Cerebellar cortex (tissue), 1 donor: ENCODE measurements around the gene FCN3.
"Not testable (repeated sequence)": the region's sequence is repeated elsewhere in the genome, so short reads cannot be mapped to it uniquely, and the experiment has no call there.

ENCODE experiments used
- DNase-seq: peaks from one replicate; pipeline ENCODE4 v3.0.0-alpha.2; 2015; ENCODE audit warnings: low spot score

The FCN3 gene

GRCh38 chr1:27399251-27400025 is 24.8 kb upstream of the FCN3 start:
- no peak for DNase-seq

GRCh38 chr1:27398405-27399149 is 24.0 kb upstream of the FCN3 start:
- no peak for DNase-seq

- no peak for DNase-seq
Observed at GRCh38 chr1:27397749-27398148, 23.1 kb upstream of the FCN3 start.

GRCh38 chr1:27397110-27397509 is 22.5 kb upstream of the FCN3 start:
- DNase-seq, result no peak

GRCh38 chr1:27395441-27396195 is 21.0 kb upstream of the FCN3 start:
- DNase-seq, result peak; percentile 89

GRCh38 chr1:27394925-27395324 is 20.3 kb upstream of the FCN3 start:
- DNase-seq, result no peak

- peak; percentile 53 for DNase-seq
Observed at GRCh38 chr1:27394282-27394658, 19.6 kb upstream of the FCN3 start.

GRCh38 chr1:27393641-27394281 is 19.1 kb upstream of the FCN3 start:
- DNase-seq, result no peak

- peak; percentile 27 for DNase-seq
Observed at GRCh38 chr1:27392778-27393635, 18.4 kb upstream of the FCN3 start.

GRCh38 chr1:27392096-27392777 is 17.6 kb upstream of the FCN3 start, which contains the start of gene GPR3:
TSS of gene GPR3 (plus strand) at chr1:27392622. CDS start at chr1:27393799, 1,177 bp downstream.
- DNase-seq, result peak; percentile 89

- peak; percentile 82 for DNase-seq
Observed at GRCh38 chr1:27391511-27392095, 17.0 kb upstream of the FCN3 start.

GRCh38 chr1:27388337-27389005 is 13.8 kb upstream of the FCN3 start:
- peak; percentile 90 for DNase-seq

GRCh38 chr1:27384797-27385196 is 10.2 kb upstream of the FCN3 start:
- not testable (repeated sequence) for DNase-seq

GRCh38 chr1:27383661-27384060 is 9.0 kb upstream of the FCN3 start:
- DNase-seq, result no peak

GRCh38 chr1:27383039-27383605 is 8.5 kb upstream of the FCN3 start, which contains the start of gene CD164L2:
TSS of gene CD164L2 (minus strand) at chr1:27383333. CDS start at chr1:27383239, 94 bp downstream.
- DNase-seq, result no peak

GRCh38 chr1:27381969-27382762 is 7.5 kb upstream of the FCN3 start:
- DNase-seq, result no peak

GRCh38 chr1:27380766-27381733 is 6.4 kb upstream of the FCN3 start:
- no peak for DNase-seq
